HL-60 (cell line): ENCODE measurements around the gene RIC8A.
"Not testable (repeated sequence)": the region's sequence is repeated elsewhere in the genome, so short reads cannot be mapped to it uniquely, and the experiment has no call there.

Source experiments
- DNase-seq, 2 experiments: peaks; one replicate each; pipeline ENCODE4 v3.0.0-alpha.2; 2010 to 2020; ENCODE audit warnings: low read depth in 1 of 2, low spot score in 1 of 2
- H3K27ac ChIP-seq: fragments of 250-450 bp; sonication (Bioruptor Pico); replicated peaks from 2 replicates; pipeline ENCODE4 v1.5.1; 2020; ENCODE audit warnings: mild to moderate bottlenecking, moderate library complexity
- H3K27me3 ChIP-seq: fragments of 250-450 bp; sonication (Bioruptor Pico); 2 replicates; pipeline ENCODE4 v1.5.1; 2021; ENCODE audit warnings: mild to moderate bottlenecking, moderate library complexity; ENCODE audit not compliant: insufficient read depth, poor library complexity, severe bottlenecking
- H3K4me3 ChIP-seq: replicated peaks from 2 replicates; pipeline ENCODE4 v1.5.1; 2011; ENCODE audit warnings: mild to moderate bottlenecking, control low read depth, low read length; ENCODE audit not compliant: insufficient read depth
- CTCF ChIP-seq: IDR thresholded peaks from one replicate; pipeline ENCODE4 v1.5.1; 2011; ENCODE audit warnings: low read length, control low read depth, inconsistent platforms; ENCODE audit not compliant: insufficient read depth
- GABPA ChIP-seq: IDR thresholded peaks from 2 replicates; pipeline ENCODE4 v1.6.1; 2012; ENCODE audit warnings: low read depth
- POLR2AphosphoS5 ChIP-seq: IDR thresholded peaks from 2 replicates; pipeline ENCODE4 v1.6.1; 2012; ENCODE audit warnings: low read depth
- REST ChIP-seq: IDR thresholded peaks from 2 replicates; pipeline ENCODE4 v1.6.1; 2012; ENCODE audit warnings: low read depth; ENCODE audit not compliant: insufficient replicate concordance
- SPI1 ChIP-seq: IDR thresholded peaks from 2 replicates; pipeline ENCODE4 v1.6.1; 2012; ENCODE audit warnings: low read depth, mild to moderate bottlenecking, borderline replicate concordance

The RIC8A gene

GRCh38 chr11:218815-219593, 11.5 kb downstream of the RIC8A start:
- TF ChIP-seq POLR2AphosphoS5 (no peak), CTCF (no peak), SPI1 (no peak), REST (no peak), GABPA (no peak)
- DNase-seq, result no peak
- no peak overlapping the region for H3K4me3 ChIP-seq
- no peak overlapping the region for H3K27ac ChIP-seq
- H3K27me3 ChIP-seq, result no peaks in the 10 kb centered on the region

- DNase-seq, H3K27me3 ChIP-seq, H3K4me3 ChIP-seq, H3K27ac ChIP-seq: not testable (repeated sequence)
Observed at GRCh38 chr11:220641-221215, 13.2 kb downstream of the RIC8A start.

GRCh38 chr11:221539-221938, 14.0 kb downstream of the RIC8A start:
- no peak for DNase-seq
- H3K27me3 ChIP-seq, result no peaks in the 10 kb centered on the region
- no peak for TF ChIP-seq GABPA
- H3K4me3 ChIP-seq, result no peak overlapping the region
- H3K27ac ChIP-seq, result no peak overlapping the region

GRCh38 chr11:221998-222789, 14.7 kb downstream of the RIC8A start:
- Histone ChIP-seq H3K27me3 (no peaks in the 10 kb centered on the region), H3K27ac (no peak overlapping the region), H3K4me3 (no peak overlapping the region)
- DNase-seq, result no peak
- TF ChIP-seq SPI1 (no peak), GABPA (no peak), REST (no peak), POLR2AphosphoS5 (no peak), CTCF (no peak)
